ENCODE measurements around the gene ZNF740. TPM values are rescaled to one million over a fixed set of nuclear protein-coding genes. Genes with fewer than 3 reads are reported as not detected.

ZNF740 gene
- total and polyA plus RNA-seq, 2 experiments from 2014 or later: 4.6 to 13.2 TPM

DNA sequence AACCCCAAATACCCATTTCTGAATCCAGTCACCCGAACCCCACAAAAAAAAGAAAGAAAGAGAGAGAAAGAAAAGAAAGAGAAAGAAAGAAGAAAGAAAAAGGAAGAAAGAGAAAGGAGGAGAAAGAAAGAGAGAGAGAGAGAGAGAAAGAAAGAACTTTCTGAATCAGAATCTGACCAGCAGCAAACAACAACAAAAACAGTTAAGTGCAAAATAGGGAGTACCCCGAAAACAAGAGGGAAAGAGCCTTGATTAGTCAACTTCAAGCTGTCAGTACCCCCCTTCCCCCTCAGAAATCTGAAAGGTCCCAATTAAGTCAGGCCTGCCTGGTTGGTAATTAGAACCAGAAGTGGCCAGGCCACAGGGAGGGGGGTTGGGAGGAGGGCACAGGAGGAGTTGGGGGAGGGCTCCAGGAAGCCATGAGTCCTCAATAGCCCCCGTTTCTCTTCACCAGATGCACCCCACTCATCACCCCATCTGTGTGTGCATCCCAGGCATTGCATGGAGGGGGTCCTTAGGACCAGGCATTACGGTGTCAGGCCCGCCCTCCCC, 41.7 kb downstream of the ZNF740 start:
- no peaks in the 10 kb centered on the region for H3K9me3 ChIP-seq (ENCODE audit: low read depth)
- H2AFZ ChIP-seq: no peak overlapping the region
- H3K9me2 ChIP-seq (replicated peaks; ENCODE audit: insufficient read depth): no peaks in the 10 kb centered on the region
- no peaks in the 10 kb centered on the region for H3K36me3 ChIP-seq (replicated peaks; ENCODE audit: insufficient read depth, low read depth)
- peak overlapping the region; percentile 98 for H3K4me2 ChIP-seq
- H3K4me1 ChIP-seq (ENCODE audit: insufficient read depth): peaks cover 56% of the 10 kb centered on the region
- peak overlapping the region; percentile 35 for H3K4me3 ChIP-seq
- H3K27me3 ChIP-seq: no peaks in the 10 kb centered on the region
- H4K20me1 ChIP-seq (ENCODE audit: insufficient read depth, poor library complexity, severe bottlenecking): no peaks in the 10 kb centered on the region
- H3K27ac ChIP-seq: peak overlapping the region; percentile 100
- TF ChIP-seq EZH2phosphoT487 (IDR thresholded peaks at IDR 0.05; ENCODE audit: low read depth, severe bottlenecking, unreplicated experiment) (no peak), CTCF (IDR thresholded peaks at IDR 0.05; ENCODE audit: poor library complexity) (no peak), EZH2 (IDR thresholded peaks at IDR 0.05; ENCODE audit: borderline replicate concordance) (no peak)
- H3K79me2 ChIP-seq: peaks cover 28% of the 10 kb centered on the region
- DNase-seq (ENCODE audit: low spot score): no peak
- 37% methylated on average over 4 of the region's 5 CpGs for WGBS (ENCODE audit: low lambda C conversion rate, missing lambda C conversion rate)

- Histone ChIP-seq H4K20me1 (ENCODE audit: insufficient read depth, poor library complexity, severe bottlenecking) (no peaks in the 10 kb centered on the region), H3K4me2 (peak overlapping the region; percentile 98), H3K36me3 (replicated peaks; ENCODE audit: insufficient read depth, low read depth) (no peaks in the 10 kb centered on the region), H3K27ac (peak overlapping the region; percentile 100), H3K9me2 (replicated peaks; ENCODE audit: insufficient read depth) (no peaks in the 10 kb centered on the region), H2AFZ (no peak overlapping the region), H3K4me1 (ENCODE audit: insufficient read depth) (peaks cover 50% of the 10 kb centered on the region), H3K4me3 (no peak overlapping the region), H3K9me3 (ENCODE audit: low read depth) (no peaks in the 10 kb centered on the region), H3K27me3 (no peaks in the 10 kb centered on the region), H3K79me2 (peaks cover 24% of the 10 kb centered on the region)
- no peak for DNase-seq (ENCODE audit: low spot score)
- TF ChIP-seq CTCF (IDR thresholded peaks at IDR 0.05; ENCODE audit: poor library complexity) (no peak), EZH2phosphoT487 (IDR thresholded peaks at IDR 0.05; ENCODE audit: low read depth, severe bottlenecking, unreplicated experiment) (no peak), EZH2 (IDR thresholded peaks at IDR 0.05; ENCODE audit: borderline replicate concordance) (no peak)
- 38% methylated on average over 4 of the region's 4 CpGs for WGBS (ENCODE audit: low lambda C conversion rate, missing lambda C conversion rate)
Measured at GRCh38 chr12:53222806-53223261, 42.3 kb downstream of the ZNF740 start.

DNA sequence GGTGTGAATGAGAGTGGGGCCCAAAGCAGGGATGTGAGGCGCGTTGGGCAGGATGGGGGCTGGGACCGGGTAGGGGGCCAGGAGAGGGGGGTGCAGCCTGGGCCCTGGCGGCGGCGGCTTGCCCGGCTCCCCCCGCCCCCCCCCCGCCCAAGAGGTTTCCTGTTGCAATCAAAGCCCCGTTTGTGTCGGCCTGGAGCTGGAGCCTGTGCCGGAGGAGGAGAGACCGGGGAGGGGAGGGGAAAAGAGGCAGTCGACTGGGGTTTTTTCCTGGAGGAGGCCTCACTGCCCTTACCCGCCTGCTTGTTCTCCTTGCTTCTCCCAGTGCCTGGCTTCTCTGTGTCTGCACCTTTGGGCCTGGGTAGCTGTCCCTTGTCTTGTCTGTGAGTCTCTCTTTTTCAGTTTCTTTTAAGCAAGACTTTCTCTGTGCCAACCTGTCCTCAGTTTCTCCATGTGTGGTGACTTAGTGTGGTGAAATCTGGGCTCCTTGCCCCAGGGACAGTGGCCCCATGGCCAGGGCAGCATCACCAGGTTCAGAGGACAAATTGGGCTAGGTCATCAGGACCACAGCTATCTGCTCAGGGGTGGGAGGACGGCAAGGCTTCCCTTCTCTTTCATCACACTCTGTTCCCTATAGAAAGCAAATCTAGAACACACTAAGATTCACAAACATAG, 43.0 kb downstream of the ZNF740 start:
- no peak for TF ChIP-seq EZH2phosphoT487 (IDR thresholded peaks at IDR 0.05; ENCODE audit: low read depth, severe bottlenecking, unreplicated experiment)
- TF ChIP-seq CTCF (IDR thresholded peaks at IDR 0.05; ENCODE audit: poor library complexity): no peak
- no peak for TF ChIP-seq EZH2 (IDR thresholded peaks at IDR 0.05; ENCODE audit: borderline replicate concordance)
- H3K9me2 ChIP-seq (replicated peaks; ENCODE audit: insufficient read depth): no peaks in the 10 kb centered on the region
- H3K4me1 ChIP-seq (ENCODE audit: insufficient read depth): peaks cover 43% of the 10 kb centered on the region
- 43% methylated on average over 4 of the region's 16 CpGs for WGBS (ENCODE audit: low lambda C conversion rate, missing lambda C conversion rate)
- no peaks in the 10 kb centered on the region for H3K9me3 ChIP-seq (ENCODE audit: low read depth)
- no peaks in the 10 kb centered on the region for H3K27me3 ChIP-seq
- no peaks in the 10 kb centered on the region for H4K20me1 ChIP-seq (ENCODE audit: insufficient read depth, poor library complexity, severe bottlenecking)
- H2AFZ ChIP-seq: no peak overlapping the region
- H3K36me3 ChIP-seq (replicated peaks; ENCODE audit: insufficient read depth, low read depth): no peaks in the 10 kb centered on the region
- peak; percentile 80 for DNase-seq (ENCODE audit: low spot score)
- peaks cover 17% of the 10 kb centered on the region for H3K79me2 ChIP-seq
- H3K4me2 ChIP-seq: peak overlapping the region; percentile 98
- peak overlapping the region; percentile 100 for H3K27ac ChIP-seq
- no peak overlapping the region for H3K4me3 ChIP-seq

All from hepatocyte (in vitro differentiated cells).